ENCODE data around the gene LHFPL3.

DNA sequence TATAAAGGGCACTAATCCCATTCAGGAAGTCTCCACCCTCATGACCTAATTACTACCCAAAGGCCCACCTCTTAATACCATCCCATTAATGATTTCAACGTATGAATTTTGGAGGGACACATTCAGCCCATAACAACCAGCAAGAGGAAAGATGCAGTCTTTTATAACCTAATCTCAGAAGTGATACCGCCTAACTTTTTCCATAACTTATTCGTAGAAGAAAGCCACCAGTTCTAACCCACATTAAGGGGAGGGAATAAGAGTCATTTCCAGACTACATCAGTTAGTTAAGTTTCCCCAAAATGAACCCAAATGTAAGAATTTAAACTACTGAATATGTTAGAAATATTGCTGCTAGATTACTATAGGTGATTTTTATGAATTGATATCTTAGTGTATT lies 32.1 kb upstream of the LHFPL3 start:
- TF ChIP-seq, protein P1, sequence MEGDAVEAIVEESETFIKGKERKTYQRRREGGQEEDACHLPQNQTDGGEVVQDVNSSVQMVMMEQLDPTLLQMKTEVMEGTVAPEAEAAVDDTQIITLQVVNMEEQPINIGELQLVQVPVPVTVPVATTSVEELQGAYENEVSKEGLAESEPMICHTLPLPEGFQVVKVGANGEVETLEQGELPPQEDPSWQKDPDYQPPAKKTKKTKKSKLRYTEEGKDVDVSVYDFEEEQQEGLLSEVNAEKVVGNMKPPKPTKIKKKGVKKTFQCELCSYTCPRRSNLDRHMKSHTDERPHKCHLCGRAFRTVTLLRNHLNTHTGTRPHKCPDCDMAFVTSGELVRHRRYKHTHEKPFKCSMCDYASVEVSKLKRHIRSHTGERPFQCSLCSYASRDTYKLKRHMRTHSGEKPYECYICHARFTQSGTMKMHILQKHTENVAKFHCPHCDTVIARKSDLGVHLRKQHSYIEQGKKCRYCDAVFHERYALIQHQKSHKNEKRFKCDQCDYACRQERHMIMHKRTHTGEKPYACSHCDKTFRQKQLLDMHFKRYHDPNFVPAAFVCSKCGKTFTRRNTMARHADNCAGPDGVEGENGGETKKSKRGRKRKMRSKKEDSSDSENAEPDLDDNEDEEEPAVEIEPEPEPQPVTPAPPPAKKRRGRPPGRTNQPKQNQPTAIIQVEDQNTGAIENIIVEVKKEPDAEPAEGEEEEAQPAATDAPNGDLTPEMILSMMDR (IDR thresholded peaks at IDR 0.05), result no peak
- TF ChIP-seq POLR2A (IDR thresholded peaks at IDR 0.05), result no peak

Measured in right lobe of liver (tissue), 4 donors.